D341Med (cell line): ENCODE measurements around the gene CRIP2.

ENCODE experiments used
- DNase-seq: peaks from one replicate; pipeline ENCODE4 v3.0.0; 2012; ENCODE audit warnings: low spot score

CRIP2 gene

DNA sequence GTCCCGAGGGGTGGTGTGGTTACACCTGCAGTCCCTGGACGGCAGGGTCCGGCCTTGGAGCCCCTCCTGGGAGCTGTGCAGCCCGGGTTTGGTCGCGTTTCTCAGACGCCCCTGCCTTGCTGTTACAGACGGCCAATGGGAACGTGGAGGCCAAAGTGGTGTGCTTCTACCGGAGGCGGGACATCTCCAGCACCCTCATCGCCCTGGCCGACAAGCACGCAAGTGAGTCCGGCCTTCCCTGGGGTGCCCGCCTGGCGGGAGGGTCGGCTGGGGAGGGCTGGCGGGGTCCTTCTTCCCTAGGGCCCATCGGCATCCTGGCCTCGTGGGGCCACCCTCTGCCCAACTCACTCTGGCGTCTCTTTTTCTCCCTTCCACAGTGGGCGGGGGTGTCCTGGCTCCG lies 29.3 kb upstream of the CRIP2 start:
- DNase-seq = no peak

GRCh38 chr14:105445901-105446845 lies 28.4 kb upstream of the CRIP2 start:
- no peak for DNase-seq

GRCh38 chr14:105446971-105447370 lies 27.6 kb upstream of the CRIP2 start:
- DNase-seq = no peak

DNA sequence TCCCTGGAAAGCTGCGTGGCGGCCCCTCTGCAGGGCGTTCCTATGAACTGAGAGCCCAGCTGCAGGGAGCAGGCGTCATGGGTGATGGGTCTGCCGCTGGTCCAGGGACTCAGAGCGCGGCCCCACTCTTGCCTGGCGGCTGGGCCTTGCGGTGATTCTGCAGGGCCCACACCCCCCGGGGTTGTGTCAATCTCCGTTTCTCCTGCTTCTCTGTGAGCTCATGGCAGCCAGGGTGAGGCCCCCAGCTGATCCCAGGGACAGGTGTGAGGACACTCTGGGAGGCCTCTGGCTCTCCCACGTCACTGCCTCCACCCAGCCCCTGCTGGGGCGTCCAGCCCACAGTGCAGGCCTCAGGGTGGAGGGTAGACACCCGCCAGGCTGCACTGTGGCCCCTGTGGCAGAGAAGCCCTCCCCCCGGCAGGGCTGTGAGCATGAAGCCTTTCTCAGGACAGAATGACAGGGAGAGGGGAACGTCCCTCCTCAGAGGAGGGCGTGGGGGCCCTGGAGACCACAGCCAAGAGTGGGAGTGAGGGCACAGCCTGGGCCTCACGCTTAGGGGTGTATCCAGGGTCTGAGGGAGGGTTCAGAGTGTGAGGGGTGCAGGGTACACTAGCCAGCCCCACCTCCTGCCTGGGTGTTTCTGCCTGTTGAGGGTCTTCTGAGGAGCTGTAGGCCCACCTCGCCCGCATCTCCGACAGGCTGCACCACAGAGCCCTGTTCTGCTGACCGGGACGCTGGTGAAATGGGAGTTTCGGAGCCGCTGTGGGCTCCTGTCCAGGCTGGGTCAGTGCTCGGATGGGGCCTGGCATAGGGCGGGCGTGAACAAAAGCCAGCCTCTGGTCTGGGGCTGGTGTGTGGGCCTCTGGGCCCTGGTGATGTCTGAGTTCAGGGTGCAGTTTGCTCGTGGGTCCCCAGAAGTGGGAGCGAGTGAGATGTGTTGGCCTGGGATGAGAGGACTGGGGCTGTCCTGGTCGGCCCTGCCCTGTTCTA lies 26.7 kb upstream of the CRIP2 start:
- DNase-seq = no peak

DNA sequence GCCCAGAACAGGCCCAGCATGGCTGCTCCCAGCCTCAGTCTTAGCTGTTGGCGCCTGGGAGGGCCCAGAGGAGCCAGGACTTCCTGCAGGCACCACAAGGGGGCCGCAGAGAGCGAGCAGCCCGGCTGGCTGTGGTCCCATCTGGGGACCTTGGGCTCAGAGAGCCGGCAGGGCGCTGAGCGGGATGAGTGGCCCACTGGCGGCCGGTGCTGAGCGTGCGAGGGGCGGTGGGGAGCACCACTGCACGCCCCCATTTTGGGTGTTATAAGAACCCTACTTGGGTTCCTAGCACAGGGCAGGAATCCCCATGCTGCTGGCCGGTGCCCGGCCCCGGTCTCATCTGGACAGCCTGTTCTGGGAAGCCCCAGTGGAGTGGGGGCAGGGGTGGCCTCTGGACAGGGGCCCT lies 25.9 kb upstream of the CRIP2 start:
- DNase-seq = peak; percentile 95

DNA sequence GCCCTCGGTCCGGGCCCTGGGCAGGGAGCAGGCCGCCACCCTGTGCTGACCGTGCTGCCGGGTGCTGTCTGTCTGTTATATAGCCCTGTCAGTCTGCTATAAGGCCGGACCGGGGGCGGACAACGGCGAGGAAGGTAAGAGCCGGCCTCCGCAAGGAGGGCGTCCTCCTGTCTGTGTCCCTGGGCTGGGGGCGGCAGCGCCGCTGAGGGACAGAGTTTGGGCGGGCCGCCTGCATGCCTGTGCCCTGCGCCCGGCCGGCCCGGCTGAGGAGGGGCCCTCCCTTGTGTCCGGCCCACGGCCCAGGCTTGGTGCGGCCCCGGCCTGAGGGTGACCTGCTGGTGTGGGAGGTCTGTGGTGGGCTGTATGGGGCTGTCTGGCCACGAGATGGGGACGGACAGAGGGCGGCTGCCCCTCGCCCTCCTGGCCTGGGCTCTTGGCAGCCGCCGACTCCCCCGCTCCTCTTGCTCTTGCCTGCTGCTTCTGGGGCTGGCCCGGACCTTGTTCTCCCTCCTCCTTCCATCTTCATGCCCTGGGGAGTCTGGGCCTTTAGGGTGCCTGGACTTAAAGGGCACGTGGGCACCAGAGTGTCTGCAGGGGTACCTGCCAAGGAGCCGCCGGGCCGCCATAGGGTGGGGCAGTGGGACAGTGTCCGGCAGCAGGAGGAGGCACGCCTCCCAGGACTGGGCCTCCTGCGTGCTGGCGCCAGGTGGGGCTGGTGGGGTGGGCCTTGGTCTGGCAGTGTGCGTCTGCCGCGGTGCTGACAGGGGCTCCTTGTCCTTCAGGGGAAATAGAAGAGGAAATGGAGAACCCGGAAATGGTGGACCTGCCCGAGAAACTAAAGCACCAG lies 25.1 kb upstream of the CRIP2 start:
- DNase-seq = no peak

DNA sequence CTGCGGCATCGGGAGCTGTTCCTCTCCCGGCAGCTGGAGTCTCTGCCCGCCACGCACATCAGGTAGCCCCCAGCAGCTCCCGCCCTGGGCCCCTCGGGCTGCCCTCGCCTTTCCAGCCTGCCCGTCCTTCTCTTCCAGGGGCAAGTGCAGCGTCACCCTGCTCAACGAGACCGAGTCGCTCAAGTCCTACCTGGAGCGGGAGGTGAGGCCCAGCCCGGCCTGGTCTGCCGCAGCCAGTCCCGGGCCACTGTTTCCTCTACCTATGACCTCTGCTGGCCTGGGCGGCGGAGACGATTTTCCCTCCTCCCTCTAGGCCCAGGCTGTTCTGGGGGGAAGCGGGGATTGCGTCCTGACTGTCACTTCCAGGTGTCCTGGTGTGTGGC lies 24.5 kb upstream of the CRIP2 start:
- DNase-seq = no peak

GRCh38 chr14:105450864-105451720 lies 23.5 kb upstream of the CRIP2 start:
- DNase-seq = no peak

DNA sequence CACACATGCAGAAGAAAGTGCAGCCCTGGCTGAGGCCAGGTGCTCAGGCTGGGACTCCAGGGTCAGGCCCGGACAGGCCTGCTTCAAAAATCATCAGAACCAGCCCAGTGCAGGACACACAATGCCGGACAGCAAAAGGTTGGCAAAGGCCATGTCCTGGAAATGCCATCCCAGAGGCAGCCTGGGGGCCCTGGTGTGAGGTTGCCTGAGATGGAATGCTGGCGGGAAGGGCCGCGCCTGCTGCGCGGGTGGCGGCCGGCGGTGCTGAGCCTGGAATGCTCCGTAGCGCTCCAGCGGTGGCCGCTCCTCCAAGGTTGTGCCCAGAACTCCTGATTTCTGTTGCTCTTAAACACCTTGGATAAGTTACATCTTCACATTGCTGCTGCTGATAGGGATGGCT lies 21.7 kb upstream of the CRIP2 start:
- DNase-seq = no peak

DNA sequence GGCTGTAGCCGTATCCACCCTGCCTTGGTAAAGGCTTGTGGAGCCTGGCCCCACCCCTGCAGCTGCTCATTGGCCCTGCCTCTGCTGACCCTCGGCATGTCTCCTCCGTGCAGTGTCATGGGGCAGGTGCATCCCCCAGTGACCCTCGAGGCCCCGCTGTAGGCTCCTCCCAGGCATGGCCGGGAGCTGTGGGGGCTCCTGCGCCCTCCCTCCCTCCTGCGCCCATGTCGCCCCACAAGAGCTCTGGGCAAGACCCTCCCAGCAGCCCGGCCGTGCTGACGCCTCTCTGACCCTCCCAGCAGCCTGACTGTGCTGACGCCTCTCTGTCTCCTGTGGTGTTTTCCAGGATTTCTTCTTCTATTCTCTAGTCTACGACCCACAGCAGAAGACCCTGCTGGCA lies 20.8 kb upstream of the CRIP2 start:
- no peak for DNase-seq

DNA sequence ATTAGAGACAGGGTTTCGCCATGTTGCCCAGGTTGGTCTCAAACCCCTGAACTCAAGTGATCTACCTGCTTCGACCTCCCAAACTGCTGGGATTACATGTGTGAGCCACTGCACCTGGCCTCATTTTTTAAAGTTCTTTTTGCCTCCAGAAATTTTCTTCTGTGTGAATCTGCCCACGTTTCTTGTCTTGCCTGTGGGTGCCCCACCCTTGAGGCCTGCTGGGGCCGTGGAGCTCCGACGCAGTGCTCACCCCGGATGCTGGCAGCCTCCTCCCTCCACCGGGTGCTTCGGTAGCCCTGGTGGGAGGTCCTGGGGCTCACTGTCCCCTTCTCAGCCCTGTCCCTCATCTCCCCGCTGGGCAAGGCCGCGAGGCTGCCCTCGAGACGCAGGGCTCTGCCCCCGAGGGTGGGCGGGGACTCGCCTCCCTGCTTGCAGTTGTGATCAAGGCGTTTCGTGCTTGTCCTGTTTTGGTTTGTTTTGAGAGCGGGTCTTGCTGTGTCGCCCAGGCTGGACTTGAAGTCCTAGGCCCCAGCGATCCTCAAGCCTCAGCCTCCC lies 19.5 kb upstream of the CRIP2 start:
- no peak for DNase-seq

DNA sequence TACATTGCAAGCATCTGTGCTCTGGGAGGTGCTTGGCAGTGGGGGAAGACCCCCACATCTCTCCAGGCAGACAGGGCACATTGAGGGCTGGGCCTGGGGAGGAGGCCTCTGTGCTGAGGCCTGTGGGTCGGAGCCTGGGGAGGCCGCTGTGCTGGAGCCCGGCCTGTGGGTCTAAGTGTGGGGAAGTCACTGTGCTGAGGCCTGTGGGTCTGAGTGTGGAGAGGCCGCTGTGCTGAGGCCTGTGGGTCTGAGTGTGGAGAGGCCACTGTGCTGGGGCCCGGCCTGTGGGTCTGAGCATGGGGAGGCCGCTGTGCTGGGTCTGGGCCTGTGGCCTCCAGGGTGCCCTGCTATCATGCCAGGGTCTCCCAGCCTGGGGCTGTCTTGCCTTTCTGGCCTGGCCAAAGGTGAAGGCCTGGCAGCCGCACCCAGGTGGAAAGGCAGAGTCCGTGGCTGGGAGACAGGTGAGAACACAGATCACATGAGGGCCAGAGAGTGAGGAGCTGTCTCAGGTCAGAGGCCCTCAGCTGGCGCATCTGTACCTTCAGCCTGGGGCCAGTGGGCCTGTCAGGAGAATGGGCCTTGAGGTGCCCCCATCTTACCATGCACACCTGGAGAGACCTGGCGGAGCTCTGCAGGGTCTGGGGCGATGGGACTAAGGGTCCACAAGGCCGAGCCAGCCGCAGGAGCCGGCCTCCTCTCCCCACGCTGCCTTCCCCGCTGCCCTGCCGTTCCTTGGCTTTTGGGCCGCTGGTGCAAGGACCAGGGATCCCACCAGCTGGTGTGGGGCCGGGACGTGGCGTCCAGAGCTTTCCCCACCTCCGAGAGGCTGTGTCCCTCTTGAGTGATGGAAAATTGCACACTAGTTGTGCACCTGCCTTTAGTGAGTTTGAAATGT lies 18.6 kb upstream of the CRIP2 start:
- no peak for DNase-seq

DNA sequence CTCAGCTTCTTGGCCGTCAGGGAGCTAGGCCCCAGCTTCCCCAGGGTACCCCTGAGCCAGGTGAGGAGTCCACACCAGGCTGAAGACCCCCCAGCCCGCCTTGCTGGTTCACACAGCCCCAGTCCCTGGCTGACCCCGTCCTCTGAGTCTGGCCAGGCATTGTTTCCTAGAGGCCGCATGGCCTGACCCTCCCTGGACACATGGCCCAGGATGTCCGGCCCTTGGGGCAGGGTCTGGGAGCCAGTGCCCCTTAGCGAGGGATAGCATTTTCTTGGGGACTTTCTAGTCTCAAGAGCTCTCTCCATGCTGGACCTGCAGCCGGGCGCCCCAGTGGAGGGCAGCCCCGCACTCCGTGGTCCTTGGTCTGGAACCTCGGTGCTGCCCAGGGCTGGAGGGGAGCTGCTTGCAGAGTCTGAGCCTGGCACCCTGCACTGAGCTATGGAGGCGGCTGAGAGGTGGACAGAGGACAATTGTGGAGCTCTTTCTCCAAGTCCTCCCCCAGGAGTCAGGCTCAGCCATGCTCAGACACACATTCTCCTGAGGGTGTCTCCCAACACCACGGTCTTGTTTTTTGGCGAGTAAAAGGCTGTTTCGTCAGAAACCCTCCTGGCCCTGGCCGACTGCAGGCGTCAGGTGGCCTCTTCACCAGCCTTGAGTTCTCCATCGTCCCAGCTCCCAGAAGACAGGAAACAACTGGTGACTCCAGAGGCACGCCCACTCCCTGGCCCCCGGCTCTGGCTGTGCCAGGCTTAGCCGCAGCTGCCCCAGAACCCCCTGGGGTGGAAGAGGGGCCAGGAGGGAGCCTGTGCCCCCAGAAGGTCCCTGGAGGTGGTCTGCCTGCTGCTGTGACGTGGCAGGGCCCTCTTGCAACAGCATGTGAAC lies 17.6 kb upstream of the CRIP2 start:
- no peak for DNase-seq

DNA sequence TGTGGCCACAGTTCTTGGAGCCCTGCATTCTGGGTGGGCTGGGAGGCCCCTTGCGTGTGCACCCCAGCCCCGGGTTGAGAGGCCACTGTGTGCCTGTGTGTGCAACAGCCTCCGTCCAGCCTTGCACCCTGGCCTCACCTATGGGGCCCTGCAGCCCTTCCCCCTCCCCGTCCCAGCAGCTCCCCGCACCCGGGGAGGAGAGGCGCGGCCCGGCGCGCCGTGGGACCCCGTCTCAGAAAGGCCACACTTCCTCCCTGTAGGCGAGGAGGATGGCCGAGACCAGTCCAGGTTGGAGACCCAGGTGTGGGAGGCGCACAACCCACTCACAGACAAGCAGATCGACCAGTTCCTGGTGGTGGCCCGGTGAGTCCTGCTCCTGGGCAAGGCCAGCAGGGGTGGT lies 16.6 kb upstream of the CRIP2 start:
- no peak for DNase-seq

DNA sequence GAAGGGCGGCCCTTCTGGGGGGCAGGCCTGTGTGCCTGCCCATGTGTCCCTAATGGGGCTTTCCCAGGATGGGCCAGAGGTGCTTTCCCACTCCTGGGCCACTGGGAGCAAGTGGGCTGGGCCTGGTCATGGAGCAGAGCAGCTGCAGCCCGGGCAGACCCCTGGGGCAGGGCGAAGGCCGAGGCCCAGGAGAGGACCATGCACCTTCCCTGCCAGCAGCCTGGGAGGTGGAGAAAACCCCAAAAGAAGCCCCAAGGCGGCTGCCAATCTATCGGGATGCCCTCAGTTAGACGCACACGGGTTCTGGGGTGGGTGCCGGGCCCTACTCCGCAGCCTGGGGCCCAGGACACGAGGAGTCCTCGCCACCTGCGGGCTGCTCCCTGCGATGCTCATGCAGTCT lies 16.1 kb upstream of the CRIP2 start:
- DNase-seq = no peak

DNA sequence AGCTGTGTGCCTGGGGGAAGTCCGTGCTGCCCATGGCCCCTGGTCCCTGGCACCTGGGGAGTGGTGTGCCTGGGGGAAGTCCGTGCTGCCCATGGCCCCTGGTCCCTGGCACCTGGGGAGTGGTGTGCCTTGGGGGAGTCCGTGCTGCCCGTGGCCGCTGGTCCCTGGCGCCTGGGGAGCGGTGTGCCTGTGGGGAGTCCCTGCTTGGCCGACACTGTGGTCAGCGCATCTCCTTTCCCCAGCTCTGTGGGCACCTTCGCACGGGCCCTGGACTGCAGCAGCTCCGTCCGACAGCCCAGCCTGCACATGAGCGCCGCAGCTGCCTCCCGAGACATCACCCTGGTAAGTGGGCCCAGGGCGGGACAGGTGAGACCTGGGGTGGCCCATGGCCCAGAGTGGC lies 14.5 kb upstream of the CRIP2 start:
- DNase-seq = no peak

DNA sequence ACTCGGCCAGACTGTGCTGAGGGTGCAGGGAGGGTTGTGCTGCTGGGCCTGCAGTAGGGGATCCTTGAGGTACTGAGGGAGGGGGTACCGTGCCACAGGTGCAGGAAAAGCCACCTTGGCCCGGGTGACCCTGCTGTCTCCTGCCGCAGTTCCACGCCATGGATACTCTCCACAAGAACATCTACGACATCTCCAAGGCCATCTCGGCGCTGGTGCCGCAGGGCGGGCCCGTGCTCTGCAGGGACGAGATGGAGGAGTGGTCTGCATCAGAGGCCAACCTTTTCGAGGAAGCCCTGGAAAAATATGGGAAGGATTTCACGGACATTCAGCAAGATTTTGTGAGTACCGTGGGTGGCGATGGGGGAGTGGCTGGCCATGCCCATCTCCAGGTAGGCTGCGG lies 14.0 kb upstream of the CRIP2 start:
- DNase-seq = no peak

GRCh38 chr14:105461903-105462302 lies 12.7 kb upstream of the CRIP2 start:
- no peak for DNase-seq

DNA sequence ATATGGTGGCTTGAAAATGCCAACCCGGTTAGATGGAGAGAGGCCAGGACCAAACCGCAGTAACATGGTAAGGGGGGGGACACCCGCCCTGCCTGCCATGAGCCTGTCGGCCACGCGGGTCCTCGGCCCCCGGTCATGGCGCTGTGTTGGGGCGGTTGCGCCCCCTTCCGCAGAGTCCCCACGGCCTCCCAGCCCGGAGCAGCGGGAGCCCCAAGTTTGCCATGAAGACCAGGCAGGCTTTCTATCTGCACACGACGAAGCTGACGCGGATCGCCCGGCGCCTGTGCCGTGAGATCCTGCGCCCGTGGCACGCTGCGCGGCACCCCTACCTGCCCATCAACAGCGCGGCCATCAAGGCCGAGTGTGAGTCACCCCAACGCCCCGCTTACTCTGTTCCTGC lies 10.1 kb upstream of the CRIP2 start:
- no peak for DNase-seq
